Hepatic stellate cell (primary cell): ENCODE data around the gene SEC14L1.
"Not testable (repeated sequence)": the region's sequence is repeated elsewhere in the genome, so short reads cannot be mapped to it uniquely, and the experiment has no call there.

Experiments used
- DNase-seq: peaks from one replicate; pipeline ENCODE4 v3.0.0; 2011; ENCODE audit warnings: low spot score

The SEC14L1 gene

DNA sequence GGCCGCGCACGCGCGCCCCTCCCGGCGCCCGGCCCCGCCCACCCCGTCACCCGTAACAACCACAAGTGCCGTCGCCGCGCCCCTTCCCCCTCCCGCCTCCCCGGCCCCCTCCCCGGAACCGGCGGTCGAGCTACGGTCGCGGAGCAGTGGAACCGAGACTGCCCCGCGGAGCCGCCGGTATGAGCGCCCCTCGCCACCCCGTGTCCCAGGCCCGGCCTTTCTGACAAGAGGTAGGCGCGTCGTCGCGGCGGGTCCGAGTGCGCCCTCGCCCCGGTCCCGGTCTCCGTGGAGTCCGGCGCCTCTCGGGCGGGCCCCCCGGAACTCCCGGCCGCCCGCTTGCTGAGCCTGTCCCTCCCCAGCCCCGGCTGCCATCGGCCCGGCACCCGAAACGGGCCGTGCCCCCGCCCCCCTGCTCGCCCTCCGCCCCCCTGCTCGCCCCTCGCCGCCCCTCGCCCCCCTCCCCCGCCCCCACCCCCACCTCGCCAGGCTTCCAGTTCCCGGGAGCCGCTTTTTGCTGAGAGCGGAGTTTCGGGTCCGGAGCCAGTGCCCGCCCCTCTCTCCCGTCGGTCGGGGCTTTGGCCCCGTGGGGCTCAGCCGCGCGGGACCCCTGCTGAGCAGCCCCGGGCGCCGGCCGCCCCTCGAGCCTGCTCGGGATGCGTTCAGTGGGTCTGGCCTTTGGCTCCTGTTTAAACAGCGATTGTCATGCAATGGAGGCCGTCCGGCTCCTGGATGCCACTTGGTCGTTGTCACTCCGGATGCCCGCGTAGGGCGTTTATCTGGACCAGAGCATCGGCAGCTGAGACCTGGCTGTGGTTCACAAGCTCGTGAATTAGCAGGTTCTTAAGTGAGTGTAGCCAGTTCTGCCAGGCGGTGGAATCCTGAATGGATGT lies at the start of gene SEC14L1:
TSS of gene SEC14L1 (plus strand) at position 92 of the 890 bp plus-strand sequence. CDS start 2,628 bp downstream, outside the sequence.
- DNase-seq, result no peak

DNA sequence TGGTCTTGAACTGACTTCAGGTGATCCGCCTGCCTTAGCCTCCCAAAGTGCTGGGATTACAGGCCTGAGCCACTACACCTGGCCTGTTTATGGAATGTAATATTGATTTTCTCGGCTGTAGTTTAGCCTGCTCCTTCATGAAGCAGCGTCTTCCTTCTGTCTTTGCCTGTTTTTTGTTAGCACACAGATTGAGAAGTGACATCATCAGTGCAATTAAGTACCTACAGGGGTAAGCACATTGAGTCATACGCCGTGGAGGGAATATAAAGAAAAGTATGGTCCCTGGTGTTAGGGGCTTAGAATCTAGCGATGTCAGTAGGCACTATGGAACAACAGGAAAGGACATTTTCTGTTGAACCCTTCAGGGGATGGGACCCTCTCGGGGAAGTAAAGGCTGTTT lies 48.7 kb upstream of the SEC14L1 start:
- no peak for DNase-seq

DNA sequence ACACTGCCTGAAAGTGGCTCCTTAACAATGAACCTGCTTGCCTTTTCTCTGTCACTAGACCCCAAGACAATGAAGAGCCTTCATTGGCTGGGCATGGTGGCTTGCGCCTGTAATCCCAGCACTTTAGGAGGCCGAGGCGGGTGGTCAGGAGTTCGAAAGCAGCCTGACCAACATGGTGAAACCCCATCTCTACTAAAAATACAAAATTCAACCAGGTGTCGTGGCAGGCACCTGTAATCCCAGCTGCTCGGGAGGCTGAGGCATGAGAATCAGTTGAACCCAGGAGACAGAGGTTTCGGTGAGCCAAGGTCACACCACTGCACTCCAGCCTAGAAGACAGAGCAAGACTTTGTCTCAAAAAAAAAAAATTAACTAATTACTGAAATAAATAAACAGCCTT lies 45.3 kb upstream of the SEC14L1 start:
- DNase-seq, result no peak

DNA sequence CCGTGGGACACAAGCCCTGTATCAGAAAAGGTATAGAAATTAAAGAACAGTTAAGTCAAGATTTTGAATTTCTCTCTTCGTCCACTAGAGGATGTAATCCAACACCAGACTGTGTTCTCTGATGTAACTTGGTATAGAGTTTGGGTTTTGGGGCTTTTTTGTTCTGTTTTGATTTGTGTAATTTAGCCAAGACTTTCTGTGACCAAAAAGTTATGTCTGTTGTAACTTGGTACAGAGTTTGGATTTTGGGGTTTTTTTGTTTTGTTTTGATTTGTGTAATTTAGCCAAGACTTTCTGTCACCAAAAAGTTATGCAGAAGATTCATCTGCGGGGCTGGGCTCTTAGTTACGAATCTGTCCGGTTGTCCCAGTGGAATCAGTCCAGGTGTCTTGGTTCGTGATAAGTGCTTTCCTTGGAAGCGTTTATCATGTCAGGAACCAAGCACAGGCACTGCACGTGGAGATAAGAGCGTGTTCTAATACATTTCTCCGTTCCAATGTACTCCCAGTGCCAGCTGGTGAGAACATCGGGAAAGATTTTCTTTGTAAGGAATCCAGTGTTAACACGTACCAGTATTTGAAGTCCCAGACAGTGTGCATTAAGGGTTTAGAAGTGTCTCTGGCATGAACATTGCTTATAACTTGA lies 44.1 kb upstream of the SEC14L1 start:
- peak; percentile 44 for DNase-seq

DNA sequence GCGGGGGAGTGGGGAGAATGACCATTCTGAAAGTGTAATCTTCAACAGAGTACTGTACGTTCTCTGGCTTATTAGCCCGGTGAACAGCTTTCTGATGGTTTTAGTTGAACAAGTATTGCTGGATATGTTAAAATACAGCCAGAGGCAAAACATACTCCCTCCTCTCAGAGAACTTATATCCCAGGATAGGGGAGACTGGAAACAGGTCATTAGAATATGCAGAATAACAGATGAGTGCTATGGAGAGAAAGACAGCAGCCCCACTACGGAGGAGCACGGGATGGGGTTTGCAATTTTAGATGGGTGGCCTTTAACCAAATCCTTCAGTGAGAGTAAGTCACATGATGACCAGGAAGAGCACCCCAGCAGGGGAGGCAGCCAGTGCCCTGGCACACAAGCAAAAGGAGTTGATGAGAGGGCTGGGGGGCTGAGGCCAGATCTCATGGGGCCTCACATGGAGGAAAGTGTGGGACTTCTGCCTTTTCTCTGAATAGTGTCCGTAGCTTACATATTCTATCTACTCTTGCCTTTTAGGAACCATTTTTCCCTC lies 43.1 kb upstream of the SEC14L1 start:
- no peak for DNase-seq

DNA sequence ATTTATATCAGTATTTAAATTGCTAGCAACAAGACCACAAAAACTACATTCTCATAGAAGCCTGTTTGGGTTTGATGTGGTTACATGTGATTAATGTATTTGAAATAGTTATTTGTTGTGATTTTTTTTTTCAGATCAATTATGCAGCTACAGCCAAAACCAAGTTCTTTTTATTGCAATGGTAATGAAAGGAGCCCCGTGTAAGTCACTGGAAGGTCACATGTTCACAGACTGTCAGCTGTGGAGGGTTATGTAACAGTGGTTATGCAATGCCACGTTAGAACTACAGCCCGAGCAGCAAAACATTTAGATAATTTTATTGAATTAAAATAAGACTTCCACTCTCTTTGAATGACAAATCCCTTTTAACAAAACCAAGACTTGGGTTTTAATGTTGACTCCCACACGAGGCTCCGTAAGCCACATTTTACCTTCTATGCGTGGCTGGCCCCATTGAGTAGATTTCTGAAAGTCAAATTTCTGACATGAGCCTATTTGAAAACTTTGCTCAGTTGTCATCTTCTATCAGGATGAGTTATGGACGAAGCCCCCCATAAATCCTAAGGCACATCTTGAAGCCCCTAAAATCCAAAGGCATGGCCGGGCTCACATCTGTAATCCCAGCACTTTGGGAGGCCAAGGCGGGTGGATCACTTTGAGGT lies 41.8 kb upstream of the SEC14L1 start:
- peak; percentile 36 for DNase-seq

DNA sequence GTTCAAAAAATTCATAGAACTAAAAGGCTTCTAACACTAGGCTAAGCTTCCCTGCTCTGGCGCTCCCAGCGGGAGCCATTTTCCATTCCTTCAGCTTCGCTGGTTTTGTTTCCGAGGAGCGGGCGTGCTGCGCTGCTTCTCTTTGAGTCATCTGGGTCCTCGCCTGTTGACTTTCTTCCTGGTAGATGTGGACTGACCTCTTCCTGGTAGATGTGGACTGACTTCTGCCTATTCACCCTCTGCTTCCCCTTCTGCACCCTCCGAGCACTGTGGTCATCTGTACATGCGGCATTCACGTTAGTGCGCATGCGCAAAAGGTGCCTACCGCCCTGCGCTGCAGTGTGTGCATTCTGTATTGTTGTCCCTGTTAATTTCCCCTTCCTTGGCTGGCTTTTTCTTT lies 40.8 kb upstream of the SEC14L1 start:
- DNase-seq, result no peak

DNA sequence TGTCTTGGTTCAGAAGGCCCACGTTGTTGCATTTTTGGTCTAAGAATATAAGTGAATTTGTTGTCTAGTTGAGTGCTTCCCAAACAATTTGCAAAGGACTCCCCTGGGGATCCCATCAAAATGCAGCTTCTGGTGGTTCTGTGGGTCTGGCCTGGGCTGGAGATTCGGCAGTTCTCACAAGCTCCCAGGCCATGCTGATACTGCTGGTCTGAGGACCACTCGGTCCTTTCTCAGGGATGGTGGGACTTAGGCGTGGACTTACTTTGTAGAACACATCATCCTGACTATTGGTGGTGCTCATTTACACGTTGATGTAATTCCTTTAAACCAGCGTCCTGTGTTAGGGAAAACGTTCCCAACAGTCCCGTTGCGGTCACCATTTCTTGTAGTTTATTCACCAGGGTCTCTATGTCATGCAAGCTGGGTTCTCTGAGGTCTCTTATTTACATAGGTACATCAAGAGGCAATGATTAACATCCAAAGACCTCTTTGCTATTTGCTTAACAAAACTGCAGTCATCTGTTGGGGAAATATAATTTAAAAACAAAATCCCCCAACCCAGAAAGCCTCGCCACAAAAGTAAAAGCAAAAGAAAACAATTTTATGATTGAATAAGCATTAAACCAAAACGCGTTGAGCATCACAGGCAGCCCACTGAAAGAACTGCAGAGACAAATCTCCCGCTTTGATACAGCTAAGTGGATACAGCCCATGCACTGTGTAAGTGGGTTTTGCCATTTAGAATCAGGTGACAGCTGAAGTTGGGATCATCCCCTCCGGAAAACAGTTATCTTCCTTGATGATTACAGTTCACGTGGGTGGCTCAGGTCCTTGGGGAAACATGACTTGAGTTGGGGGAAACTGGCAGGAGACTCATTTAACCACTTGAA lies 39.0 kb upstream of the SEC14L1 start:
- DNase-seq, result no peak

DNA sequence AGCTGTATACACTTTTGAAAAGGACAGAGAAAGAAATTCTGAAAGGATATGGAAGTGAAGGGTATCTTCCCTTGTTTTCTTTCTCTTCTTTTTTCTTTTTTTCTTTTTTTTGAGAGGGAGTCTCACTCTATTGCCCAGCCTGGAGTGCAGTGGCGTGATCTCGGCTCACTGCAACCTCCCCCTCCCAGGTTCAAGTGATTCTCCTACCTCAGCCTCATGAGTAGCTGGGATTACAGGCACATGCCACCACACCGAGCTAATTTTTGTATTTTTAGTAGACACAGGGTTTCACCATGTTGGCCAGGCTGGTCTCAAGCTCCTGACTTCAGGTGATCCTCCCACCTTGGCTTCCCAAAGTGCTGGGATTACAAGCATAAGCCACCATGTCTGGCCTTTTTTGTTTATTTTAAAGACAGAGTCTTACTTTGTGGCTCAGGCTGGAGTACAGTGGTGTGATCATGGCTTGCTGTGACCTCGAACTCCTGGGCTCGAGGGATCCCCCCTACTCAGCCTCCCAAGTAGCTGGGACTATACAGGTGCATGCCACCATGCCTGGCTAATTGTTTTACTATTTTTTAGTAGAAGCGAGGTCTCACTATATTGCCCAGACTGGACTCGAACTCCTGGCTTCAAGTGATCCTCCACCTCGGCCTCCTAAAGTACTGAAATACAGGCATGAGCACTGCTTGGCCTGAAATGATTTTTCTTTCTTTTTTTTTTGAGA lies 38.2 kb upstream of the SEC14L1 start:
- not testable (repeated sequence) for DNase-seq

DNA sequence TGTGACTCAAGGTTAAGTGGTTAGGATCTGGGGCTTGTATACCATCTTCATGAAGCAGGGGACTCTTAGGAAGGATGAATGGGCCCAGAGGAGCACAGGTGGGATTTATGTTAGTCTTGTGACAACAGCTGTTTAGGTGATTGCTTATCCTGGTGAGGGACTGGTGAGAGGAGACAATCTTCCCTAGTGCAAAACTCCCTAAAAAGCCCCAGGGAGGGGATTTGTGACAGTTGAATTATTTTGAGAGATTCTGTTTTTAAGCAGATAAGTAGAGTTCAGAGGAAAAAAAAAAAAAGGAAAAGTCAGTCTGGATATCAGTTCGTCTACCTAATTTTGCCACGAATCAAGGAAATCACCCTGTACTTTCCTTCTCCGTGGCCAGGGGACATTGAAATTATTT lies 35.1 kb upstream of the SEC14L1 start:
- DNase-seq, result no peak

DNA sequence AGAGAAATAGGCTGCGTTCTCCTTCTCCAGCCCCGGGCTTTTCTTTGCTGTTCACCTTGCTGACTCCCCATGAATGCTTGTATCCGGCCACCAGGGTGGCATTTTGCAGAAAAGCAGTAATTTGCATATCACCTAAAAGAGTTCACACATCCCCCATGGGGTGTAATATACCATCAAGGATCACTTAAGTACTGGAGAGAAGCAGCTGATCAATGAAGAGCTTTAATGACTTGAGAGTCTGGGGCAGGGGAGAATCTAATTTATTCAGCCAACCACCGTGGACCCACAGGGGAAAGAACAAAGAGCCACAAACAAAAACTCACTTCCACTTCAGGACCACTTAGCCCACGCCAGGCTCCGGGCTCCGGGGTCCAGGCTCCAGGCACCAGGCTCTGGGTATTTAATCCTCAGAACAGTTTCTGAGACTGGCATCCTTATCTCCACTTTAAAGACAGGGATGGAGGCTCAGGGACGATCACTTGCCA lies 33.9 kb upstream of the SEC14L1 start:
- no peak for DNase-seq

DNA sequence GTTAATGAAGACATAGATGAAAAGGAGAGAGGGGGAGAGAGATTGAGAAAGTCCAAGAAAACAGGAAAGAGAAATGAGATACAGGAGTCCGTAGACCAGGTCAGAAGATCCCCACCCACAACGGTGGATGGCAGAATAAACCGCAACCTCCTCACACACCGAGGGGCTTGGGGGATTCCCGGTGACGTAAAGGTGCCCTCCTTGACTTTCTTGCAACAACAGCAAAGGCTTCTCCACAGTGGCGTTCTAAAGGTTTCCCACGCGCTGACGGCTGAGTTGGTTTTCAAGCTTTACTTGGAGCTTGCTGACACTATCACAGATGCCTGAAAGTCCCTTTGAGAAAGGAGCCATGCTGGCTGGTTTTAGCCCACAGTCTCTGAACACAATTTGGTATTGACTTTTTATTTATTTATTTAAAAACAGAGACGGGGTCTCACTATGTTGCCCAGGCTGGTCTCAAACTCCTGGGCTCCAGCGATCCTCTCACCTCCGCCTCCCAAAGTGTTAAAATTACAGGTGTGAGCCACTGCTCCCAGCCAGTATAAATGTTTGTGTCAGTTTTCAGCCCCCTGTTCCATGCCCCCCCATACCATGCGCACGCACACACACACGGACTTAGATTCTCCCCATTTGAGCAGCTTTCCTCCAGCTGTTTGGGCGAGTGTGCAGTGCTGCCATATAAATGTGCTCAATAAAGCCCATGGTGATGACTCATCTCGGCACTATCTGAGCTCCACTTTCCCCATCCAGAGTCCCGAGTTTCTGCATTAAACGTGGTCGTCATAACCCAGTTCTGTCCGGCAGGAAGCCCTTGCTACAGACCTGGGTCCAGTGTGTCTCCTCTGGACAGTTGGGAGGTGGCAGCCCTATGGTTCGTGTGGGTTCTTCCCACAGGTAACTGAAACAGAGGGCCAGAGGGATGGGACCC lies 33.0 kb upstream of the SEC14L1 start:
- no peak for DNase-seq

DNA sequence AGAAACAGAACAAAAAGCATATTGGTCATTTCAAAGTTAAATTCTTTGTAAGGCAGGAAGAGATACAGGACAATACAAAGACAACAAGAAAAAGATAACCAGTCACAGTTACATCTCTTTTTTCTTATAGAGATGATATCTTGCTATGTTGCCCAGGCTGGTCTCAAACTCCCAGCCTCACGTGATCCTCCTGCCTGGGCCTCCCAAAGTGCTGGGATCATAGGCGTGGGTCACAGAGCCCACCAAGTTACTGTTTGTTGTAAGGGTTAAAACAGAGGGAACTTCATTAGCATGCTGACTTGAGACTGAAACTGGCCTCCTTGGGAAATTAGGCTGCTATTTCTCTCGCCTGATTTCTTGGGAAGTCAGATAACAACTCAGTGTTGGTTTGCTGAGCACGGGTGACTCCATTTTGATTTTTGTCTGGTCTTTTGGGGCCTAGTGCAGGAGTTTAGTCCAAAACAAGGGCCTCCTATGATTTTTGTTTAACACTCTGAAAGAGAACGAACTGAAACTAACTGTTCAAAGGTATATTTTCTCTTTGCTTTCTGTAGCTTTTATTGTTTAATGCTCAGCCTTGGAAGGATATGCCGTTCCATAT lies 31.5 kb upstream of the SEC14L1 start:
- DNase-seq, result no peak

DNA sequence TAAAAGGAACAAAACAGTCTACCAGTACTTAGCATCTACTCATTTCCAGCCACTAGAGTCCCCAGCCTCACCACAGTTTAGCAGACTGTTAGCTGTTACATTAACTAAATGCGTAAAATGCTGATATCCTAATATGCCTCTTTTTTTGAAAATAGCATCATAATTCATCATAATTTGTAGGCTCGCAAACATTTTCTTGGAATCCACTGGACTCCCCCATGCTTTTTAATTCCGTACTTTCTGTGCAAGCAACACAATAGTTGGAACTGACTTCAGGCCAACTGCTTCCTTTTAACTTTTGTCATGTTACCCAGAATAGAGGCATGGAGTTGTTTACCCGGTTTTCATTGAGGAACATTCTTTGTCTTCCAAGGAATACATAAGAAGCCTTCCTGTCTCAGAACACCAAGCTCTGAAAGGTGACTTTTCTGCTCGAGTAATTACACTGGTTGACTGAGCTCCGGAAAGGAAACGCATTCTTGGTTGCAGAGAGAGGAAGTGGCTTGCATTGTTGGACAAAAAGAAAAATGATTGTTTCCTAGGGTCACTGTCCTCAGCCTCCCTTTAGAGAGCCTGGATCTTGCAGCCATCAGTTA lies 30.9 kb upstream of the SEC14L1 start:
- no peak for DNase-seq

DNA sequence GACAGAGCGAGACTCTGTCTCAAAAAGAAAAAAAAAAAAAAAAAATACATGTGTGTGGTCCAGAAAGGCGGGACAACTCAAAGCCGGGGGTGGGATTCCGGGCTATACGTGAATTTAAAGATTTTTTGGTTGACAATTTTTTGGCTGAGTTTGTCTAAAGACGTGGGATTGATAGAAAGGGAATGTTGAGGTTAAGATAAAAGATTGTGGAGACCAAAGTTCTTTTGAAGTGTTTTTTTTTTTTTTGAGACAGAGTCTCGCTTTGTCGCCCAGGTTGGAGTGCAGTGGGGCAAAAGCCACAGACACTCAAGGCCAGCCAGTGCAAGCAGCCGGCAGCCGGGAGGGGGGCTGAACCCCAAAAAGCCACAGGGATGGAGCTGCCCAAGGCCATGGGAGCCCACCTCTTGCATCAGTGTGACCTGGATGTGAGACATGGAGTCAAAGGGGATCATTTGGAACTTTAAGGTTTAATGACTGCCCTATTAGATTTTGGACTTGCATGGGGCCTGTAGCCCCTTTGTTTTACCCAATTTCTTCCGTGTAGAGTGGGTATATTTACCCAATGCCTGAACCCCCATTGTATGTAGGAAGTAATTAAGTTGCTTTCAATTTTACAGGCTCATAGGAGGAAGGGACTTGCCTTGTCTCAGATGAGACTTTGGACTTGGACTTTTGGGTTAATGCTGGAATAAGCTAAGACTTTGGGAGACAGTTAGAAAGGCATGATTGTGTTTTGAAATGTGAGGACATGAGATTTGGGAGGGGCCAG lies 29.4 kb upstream of the SEC14L1 start:
- not testable (repeated sequence) for DNase-seq

DNA sequence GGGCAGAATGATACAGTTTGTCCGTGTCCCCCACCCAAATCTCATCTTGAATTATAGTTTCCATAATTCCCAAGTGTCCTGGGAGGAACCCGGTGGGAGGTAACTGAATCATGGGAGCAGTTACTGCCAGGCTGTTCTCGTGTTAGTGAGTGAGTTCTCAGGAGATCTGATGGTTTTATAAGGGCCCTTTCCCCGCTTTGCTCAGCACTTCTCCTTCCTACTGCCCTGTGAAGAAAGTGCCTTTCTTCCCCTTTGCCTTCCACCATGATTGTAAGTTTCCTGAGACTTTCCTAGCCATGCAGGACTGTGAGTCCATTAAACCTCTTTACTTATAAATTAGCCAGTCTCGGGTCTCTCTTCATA lies 28.9 kb upstream of the SEC14L1 start:
- DNase-seq, result no peak

DNA sequence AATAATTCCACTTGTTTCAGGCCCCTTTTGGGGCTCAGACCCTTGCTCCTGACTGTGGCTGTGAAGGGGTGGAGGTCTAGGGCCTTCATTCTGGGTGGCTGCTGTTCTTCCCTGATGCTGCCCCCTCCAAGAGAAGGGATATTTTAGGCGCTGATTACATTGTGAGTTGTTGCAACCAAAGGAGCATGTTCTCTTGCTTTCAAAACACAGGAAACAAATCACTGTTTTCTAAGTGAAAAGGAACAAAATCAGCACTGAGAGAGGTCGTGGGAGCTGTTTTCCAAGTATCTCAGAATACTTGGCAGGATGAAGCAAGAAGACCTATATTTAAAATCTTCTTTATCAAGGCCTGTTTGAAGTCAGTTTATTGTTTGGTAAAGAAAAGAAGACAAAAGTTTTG lies 25.3 kb upstream of the SEC14L1 start:
- DNase-seq, result no peak

DNA sequence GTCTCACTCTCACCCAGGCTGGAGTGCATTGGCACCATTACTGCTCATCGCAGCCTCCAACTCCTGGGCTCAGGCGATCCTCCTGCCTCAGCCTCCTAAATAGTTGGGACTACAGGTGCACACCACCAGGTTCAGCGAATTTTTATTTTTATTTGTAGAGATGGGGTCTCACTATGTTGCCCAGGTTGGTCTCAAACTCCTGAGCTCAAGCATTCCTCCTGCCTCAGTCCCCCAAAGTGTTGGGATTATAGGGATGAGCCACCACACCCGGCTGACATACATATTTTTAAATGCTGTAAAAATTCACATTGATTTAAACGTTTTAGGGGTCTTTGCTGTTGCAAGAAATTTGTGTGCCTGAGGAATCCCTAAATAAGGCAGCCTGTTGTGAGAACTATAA lies 24.8 kb upstream of the SEC14L1 start:
- DNase-seq, result no peak
